Loucy (cell line): ENCODE data around the gene GPR171.

Experiments
- H2AFZ ChIP-seq: fragments of 200-600 bp; sonication (generic); 2 replicates; pipeline ENCODE4 v1.6.0; 2016; ENCODE audit warnings: antibody characterized with exemption, mild to moderate bottlenecking, low read length, moderate library complexity
- H3F3A ChIP-seq: fragments of 200-600 bp; 2 replicates; pipeline ENCODE4 v1.6.0; 2016; ENCODE audit warnings: antibody characterized with exemption, low read depth, mild to moderate bottlenecking
- H3K27me3 ChIP-seq: fragments of 200-600 bp; sonication (generic); 2 replicates; pipeline ENCODE4 v1.6.1; 2014; ENCODE audit warnings: low read length, mild to moderate bottlenecking; ENCODE audit not compliant: insufficient read depth, poor library complexity, severe bottlenecking
- H3K36me3 ChIP-seq: fragments of 200-600 bp; sonication (generic); 2 replicates; pipeline ENCODE4 v1.6.1; 2016; ENCODE audit warnings: low read length; ENCODE audit not compliant: insufficient read depth
- H3K4me1 ChIP-seq: fragments of 200-600 bp; sonication (generic); 2 replicates; pipeline ENCODE4 v1.5.1; 2014; ENCODE audit warnings: low read length, mild to moderate bottlenecking; ENCODE audit not compliant: insufficient read depth, poor library complexity, severe bottlenecking
- H3K4me2 ChIP-seq: fragments of 200-600 bp; sonication (generic); 2 replicates; pipeline ENCODE4 v1.6.0; 2014; ENCODE audit warnings: antibody characterized with exemption, low read length, low read depth, mild to moderate bottlenecking; ENCODE audit not compliant: poor library complexity, severe bottlenecking
- H3K4me3 ChIP-seq: fragments of 200-600 bp; sonication (generic); 2 replicates; pipeline ENCODE4 v1.5.1; 2014; ENCODE audit warnings: low read length, mild to moderate bottlenecking, mixed read lengths; ENCODE audit not compliant: poor library complexity, severe bottlenecking
- H3K79me2 ChIP-seq: fragments of 200-600 bp; sonication (generic); 2 replicates; pipeline ENCODE4 v1.6.1; 2014; ENCODE audit warnings: low read length; ENCODE audit not compliant: insufficient read depth
- H3K9ac ChIP-seq: fragments of 200-600 bp; sonication (generic); 2 replicates; pipeline ENCODE4 v1.6.0; 2014; ENCODE audit warnings: mild to moderate bottlenecking, low read depth, low read length, moderate library complexity; ENCODE audit not compliant: poor library complexity, severe bottlenecking
- H3K9me2 ChIP-seq: fragments of 200-600 bp; sonication (generic); replicated peaks from 2 replicates; pipeline ENCODE4 v1.6.1; 2016; ENCODE audit warnings: low read depth, low read length, mixed read lengths
- H3K9me3 ChIP-seq: fragments of 200-600 bp; sonication (generic); 2 replicates; pipeline ENCODE4 v1.6.1; 2014; ENCODE audit warnings: mild to moderate bottlenecking, antibody characterized with exemption, low read length, low read depth; ENCODE audit not compliant: insufficient read depth
- H4K20me1 ChIP-seq: fragments of 200-600 bp; sonication (generic); 2 replicates; pipeline ENCODE4 v1.6.0; 2014; ENCODE audit warnings: antibody characterized with exemption, low read length, mild to moderate bottlenecking; ENCODE audit not compliant: insufficient read depth, poor library complexity, severe bottlenecking
- EZH2phosphoT487 ChIP-seq: fragments of 200-600 bp; IDR thresholded peaks from 2 replicates; pipeline ENCODE4 v1.6.1; 2018; ENCODE audit warnings: antibody characterized with exemption, mild to moderate bottlenecking, moderate library complexity, borderline replicate concordance
- TF ChIP-seq, protein P1 (sequence below): fragments of 200-600 bp; sonication (generic); conservative IDR thresholded peaks from 2 replicates; pipeline ENCODE4 v1.5.1; 2014; ENCODE audit warnings: mild to moderate bottlenecking, antibody characterized with exemption, low read length

GPR171 gene

GRCh38 chr3:151165226-151165625 lies 37.8 kb downstream of the GPR171 start:
- Histone ChIP-seq H3K4me2 (no peak overlapping the region), H3K36me3 (peaks cover 70% of the 10 kb centered on the region), H4K20me1 (no peaks in the 10 kb centered on the region), H3K9ac (no peak overlapping the region), H3F3A (no peaks in the 10 kb centered on the region), H3K27me3 (no peaks in the 10 kb centered on the region), H2AFZ (no peak overlapping the region), H3K9me3 (no peaks in the 10 kb centered on the region), H3K4me1 (peaks cover 6% of the 10 kb centered on the region), H3K79me2 (no peaks in the 10 kb centered on the region), H3K4me3 (no peak overlapping the region), H3K9me2 (no peaks in the 10 kb centered on the region)
- TF ChIP-seq EZH2phosphoT487 = no peak
- TF ChIP-seq, protein P1, sequence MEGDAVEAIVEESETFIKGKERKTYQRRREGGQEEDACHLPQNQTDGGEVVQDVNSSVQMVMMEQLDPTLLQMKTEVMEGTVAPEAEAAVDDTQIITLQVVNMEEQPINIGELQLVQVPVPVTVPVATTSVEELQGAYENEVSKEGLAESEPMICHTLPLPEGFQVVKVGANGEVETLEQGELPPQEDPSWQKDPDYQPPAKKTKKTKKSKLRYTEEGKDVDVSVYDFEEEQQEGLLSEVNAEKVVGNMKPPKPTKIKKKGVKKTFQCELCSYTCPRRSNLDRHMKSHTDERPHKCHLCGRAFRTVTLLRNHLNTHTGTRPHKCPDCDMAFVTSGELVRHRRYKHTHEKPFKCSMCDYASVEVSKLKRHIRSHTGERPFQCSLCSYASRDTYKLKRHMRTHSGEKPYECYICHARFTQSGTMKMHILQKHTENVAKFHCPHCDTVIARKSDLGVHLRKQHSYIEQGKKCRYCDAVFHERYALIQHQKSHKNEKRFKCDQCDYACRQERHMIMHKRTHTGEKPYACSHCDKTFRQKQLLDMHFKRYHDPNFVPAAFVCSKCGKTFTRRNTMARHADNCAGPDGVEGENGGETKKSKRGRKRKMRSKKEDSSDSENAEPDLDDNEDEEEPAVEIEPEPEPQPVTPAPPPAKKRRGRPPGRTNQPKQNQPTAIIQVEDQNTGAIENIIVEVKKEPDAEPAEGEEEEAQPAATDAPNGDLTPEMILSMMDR = no peak

DNA sequence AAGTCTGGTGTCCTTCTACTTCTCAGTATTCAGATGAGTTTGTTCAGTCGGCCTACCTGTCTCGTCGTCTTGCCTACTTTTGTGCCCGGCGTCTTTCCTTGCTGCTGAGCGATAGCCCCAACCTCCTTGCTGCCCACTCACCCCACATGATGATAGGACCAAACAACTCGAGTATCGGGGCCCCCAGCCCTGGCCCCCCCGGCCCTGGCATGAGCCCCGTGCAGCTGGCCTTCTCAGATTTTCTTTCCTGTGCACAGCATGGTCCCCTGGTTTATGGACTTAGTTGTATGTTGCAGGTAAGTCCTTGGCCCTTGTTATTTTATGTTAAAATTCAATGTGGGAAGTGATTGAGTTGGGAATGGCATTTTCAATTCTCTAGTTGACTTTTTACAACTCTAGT lies 43.2 kb downstream of the GPR171 start:
- H2AFZ ChIP-seq = no peak overlapping the region
- 0 out of 2 replicates have a peak, but pooled peaks cover 4% of the 10 kb centered on the region for H3K79me2 ChIP-seq
- H3F3A ChIP-seq = no peaks in the 10 kb centered on the region
- H3K4me2 ChIP-seq = no peak overlapping the region
- no peaks in the 10 kb centered on the region for H3K27me3 ChIP-seq
- no peaks in the 10 kb centered on the region for H3K4me1 ChIP-seq
- peaks cover 86% of the 10 kb centered on the region for H3K36me3 ChIP-seq
- no peak for TF ChIP-seq EZH2phosphoT487
- H4K20me1 ChIP-seq = peaks cover 4% of the 10 kb centered on the region
- H3K9me2 ChIP-seq = no peaks in the 10 kb centered on the region
- H3K9ac ChIP-seq = no peak overlapping the region
- no peaks in the 10 kb centered on the region for H3K9me3 ChIP-seq
- no peak overlapping the region for H3K4me3 ChIP-seq

GRCh38 chr3:151156618-151157216 lies 46.3 kb downstream of the GPR171 start:
- H3F3A ChIP-seq = no peaks in the 10 kb centered on the region
- H3K27me3 ChIP-seq = no peaks in the 10 kb centered on the region
- H3K79me2 ChIP-seq = peaks cover 15% of the 10 kb centered on the region; the same call in 1 of the 2 replicates
- TF ChIP-seq EZH2phosphoT487 = no peak
- TF ChIP-seq, protein P1 = peak; percentile 76
- no peaks in the 10 kb centered on the region for H3K9me2 ChIP-seq
- H3K9ac ChIP-seq = no peak overlapping the region
- peaks cover 84% of the 10 kb centered on the region for H3K36me3 ChIP-seq
- H3K9me3 ChIP-seq = no peaks in the 10 kb centered on the region
- H4K20me1 ChIP-seq = peaks cover 4% of the 10 kb centered on the region
- no peak overlapping the region for H2AFZ ChIP-seq
- H3K4me2 ChIP-seq = no peak overlapping the region
- no peaks in the 10 kb centered on the region for H3K4me1 ChIP-seq
- H3K4me3 ChIP-seq = no peak overlapping the region
